Measurements from ENCODE around the gene PAPPA2.

- TF ChIP-seq CTCF (IDR thresholded peaks at IDR 0.05): no peak
- TF ChIP-seq EP300 (IDR thresholded peaks at IDR 0.05): no peak
- TF ChIP-seq POLR2A (IDR thresholded peaks at IDR 0.05): no peak
- no peak for TF ChIP-seq POLR2AphosphoS5 (IDR thresholded peaks at IDR 0.05)
Measured at GRCh38 chr1:176567190-176567794, 104.3 kb downstream of the PAPPA2 start.

Measured in sigmoid colon (tissue), 4 donors.